NOMO-1 treated with dmso at 0.1 percent for 144 hours (cell line): ENCODE measurements around the gene BICD1.
"Not testable (repeated sequence)": the region's sequence is repeated elsewhere in the genome, so short reads cannot be mapped to it uniquely, and the experiment has no call there.

Source experiments
- DNase-seq: peaks from one replicate; lab custom pipeline; 2025; ENCODE audit not compliant: unreplicated experiment; lab: John Stamatoyannopoulos, UW

BICD1 gene

DNA sequence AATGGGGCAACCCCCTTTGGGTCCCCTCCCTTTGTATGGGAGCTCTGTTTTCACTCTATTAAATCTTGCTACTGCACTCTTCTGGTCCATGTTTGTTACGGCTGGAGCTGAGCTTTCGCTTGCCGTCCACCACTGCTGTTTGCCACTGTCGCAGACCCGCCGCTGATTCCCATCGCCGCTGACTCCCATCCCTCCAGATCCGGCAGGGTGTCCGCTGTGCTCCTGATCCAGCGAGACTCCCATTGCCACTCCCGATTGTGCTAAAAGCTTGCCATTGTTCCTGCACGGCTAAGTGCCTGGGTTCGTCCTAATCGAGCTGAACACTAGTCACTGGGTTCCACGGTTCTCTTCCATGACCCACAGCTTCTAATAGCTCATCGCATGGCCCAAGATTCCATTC is 168.9 kb downstream of the BICD1 start:
- not testable (repeated sequence) for DNase-seq

GRCh38 chr12:32277774-32278173 is 171.1 kb downstream of the BICD1 start:
- no peak for DNase-seq

DNA sequence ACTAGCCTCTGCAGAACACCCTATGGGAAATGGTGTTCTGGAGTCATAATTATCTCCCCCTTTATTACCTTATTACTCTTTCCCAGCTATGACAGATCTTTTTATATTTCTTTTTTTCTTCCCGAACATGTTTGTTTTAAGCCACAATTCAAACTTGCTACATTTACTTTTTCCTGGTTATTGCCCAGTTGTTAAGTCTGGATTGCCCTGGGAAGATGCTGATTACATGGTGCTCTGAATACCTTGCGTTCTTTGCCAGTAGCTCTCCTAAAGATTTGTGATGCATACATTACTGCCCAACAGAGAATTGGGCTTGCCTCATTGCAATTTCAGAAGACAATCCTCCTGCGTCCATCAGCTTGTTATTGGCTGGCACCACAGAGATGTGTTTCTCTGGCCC is 174.5 kb downstream of the BICD1 start:
- DNase-seq = no peak

- DNase-seq = no peak
These were observed 177.9 kb downstream of the BICD1 start for GRCh38 chr12:32284561-32284960.

DNA sequence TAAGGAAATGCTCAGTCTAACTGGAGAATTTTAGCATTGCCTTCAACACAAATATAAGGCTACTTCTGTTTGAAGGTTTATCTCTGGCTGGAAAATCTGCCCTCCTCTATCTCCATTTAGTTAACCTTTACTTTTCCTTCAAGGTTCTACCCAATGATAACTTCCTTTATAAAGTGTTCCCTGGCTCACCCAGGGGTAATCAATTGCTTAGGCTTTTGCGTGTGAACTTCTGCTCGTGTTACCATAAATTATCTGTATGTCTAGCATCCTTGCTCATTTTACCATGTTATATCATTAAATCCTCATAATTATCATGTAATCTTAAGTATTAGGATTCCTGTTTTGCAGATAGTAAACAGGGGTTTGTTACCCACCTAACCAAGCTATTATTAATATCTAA is 178.4 kb downstream of the BICD1 start:
- DNase-seq = no peak

DNA sequence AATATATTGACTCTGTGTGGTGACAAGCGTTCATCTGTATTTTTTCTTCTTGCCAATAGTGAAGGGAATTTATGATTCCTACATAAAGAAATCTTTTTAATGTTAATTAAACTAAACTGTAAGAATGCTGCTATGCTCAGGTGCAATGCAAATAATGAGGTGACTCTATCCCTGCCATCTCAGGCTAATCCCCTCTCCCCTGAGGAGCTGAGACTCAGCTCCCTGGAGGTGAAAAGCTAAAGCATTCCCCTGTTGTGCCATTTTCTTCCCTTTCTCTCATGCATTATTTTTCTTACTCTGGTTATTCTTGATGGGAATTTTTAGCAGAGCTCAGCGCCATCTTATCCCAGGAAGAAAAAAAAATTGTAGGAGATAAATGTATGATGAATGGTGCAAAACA is 178.8 kb downstream of the BICD1 start:
- no peak for DNase-seq

DNA sequence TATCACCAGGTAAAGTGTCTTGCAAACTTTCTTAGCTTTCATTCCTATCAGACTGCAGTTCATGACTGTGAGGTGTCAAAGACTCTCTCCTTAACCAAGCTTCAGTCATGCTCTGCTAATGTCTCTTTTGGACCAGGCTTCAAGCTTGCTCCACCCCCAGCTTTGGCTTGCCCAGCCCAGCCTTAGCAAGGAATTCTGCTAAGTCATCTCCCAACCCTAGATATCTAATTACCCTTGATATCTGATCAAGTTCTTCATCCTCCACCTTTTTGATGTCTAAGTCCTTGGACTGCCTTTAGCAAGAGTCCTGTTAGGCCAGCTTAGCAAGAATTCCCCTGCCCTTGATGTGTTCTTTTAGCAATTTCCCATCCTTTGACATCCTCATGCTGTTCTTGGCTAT is 183.8 kb downstream of the BICD1 start:
- DNase-seq = no peak

GRCh38 chr12:32292151-32292550 is 185.5 kb downstream of the BICD1 start:
- no peak for DNase-seq

DNA sequence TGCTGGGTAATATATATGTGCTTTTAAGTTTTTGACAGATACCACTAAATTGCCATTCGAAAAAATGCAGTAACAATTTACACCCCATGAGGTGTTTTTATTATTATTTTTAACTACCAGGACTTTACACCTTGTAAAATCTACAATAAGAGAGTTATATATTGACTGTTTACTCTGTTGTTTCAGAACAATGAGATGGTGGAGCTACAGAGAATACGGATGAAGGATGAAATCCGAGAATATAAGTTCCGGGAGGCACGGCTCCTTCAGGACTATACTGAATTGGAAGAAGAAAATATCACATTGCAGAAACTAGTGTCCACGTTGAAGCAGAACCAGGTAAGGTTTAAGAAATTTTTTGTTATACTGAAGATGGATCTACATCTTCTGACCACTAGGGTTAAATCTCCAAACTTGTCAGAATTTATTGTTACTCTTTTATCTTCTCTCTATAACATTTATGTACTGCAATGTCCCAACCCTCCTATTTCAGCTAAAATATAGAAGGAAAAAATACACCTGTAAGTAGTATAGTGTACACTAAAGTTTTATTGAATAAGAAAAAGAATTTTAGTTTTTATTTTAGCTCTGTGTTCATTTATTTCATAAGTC is 187.3 kb downstream of the BICD1 start:
- no peak for DNase-seq

GRCh38 chr12:32296567-32296966 is 189.9 kb downstream of the BICD1 start:
- DNase-seq = no peak

DNA sequence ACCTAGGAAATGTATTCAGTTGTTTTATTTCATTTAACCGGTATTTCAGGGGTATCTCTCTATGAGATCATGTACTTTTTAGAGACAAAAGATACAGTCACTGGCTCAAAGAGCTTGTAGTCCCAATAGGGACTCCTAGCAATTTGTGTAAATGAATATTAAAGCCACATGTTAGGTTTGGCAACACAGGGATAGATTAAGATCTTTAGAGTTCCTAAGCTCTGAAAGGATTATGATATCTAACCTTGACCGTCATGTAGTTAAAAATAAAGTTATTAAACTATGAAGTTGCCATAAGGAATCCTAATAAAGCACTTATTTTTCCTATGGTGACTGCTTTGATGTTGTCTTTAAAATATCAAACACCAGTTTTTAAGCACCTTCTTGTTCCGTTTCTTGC is 192.3 kb downstream of the BICD1 start:
- no peak for DNase-seq

DNA sequence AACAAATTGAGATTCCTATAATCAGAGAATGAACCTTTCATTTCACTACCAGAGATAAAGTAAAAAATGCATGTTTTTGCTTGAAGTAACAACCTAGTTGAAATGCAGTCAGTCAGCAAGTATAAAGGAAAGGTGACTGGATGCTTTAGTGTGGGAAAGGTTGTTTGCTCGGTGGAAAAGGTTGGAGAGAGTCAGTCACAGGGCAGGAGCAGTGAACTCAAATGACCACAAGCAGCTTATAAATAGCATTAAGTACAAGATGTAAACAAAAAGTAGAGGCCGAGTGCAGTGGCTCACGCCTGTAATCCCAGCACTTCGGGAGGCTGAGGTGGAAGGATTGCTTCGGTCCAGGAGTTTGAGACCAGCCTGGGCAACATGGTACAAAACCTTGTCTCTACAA is 194.6 kb downstream of the BICD1 start:
- DNase-seq = no peak

DNA sequence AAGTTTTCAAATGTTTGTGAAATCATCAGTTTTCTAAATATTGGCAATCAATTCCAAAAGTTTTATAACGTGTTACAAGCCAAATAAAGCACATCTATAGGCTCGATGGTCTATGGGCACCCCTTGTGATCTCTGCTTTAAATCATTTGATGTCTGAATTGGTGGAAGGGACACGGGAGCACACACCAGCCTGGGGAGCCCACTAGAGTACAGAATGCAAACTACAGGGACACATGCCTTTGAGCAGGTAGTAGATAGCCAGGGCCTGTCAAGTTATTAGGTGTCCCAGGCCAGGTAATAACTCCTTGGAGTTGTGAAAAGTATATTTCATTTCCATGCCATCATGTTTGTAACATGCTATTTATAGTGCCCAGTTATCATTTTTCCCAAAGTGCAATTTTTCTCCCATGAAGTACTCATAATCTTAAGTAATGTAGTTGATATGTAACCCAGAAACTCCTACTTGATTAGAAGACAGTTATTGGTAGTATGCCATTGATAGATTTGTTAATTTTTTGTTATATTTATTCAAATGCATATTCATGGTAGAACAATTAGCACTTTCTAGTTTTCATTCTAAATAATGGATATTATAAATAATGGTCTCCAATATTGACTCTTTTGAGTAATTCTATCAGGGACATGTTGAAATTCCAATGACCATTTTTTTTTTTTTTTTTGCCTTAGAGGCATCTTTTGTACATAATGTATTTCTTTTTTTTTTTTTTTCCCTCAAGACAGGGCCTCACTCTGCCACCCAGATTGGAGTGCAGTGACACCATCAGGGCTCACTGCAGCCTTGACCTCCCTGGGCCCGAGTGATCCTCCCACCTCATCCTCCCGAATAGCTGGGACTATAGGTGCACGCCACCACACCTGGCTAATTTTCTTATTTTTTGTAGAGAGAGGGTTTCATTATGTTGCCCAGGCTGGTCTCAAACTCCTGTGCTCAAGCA is 195.8 kb downstream of the BICD1 start:
- DNase-seq = no peak

GRCh38 chr12:32303174-32303549 is 196.5 kb downstream of the BICD1 start:
- no peak for DNase-seq

DNA sequence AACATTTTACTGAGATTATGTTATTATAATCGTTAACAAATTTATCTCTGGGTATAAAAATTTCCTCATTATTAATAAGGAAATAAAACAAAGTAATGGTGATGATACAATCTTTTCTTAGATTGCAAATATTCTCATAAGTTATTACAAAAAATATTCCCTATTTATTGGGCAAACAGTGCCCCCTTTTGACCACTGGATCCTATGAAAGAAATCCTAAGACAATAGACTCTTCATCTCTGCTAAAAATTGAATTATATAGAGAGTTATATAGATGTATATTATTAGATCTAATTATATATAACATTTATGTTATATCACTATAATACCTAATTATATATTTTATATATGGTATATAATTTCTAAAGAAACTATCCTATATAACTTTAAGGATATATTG is 198.5 kb downstream of the BICD1 start:
- DNase-seq = no peak

GRCh38 chr12:32307326-32307725 is 200.7 kb downstream of the BICD1 start:
- no peak for DNase-seq

DNA sequence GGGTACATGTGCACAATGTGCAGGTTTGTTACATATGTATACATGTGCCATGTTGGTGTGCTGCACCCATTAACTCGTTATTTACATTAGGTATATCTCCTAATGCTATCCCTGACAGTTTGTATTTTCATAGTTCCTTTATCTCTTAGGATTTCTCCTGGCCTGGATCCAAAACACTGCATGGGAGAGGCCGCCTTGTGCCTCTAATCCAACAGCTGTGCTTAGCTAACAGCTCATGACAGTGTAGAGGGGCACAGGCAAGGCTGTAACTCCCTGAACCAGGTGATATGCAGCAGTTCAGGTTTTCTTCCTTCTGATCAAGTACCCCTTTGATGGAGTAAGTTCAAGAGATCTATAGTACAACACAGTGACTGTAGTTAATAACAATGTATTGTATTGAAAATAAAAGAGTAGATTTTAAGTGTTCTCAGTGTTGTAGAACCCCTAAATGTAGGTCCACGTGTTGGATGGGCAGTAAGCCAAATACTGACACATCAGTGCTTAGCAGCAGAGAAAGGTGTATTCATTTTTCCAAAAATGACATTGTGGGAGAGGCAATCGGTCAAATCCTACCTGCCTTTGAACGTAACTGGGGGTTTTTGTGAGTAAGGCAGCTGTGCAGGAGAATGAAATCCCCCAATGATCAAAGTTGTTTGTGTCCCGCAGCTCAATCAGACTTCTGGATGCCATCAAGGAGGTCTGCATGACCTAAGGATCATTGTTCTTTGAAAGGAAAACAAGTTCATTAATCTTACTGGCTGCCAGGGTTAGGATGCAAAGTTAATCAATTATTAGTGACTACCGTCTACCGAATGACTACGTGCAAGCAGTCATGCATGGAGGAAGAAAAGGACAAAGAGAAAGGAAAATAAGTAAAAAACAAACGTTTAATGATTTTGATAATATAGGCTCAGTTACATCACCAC is 203.4 kb downstream of the BICD1 start:
- DNase-seq = no peak

- peak; percentile 14 for DNase-seq
These were observed 205.5 kb downstream of the BICD1 start for GRCh38 chr12:32312049-32312670.

- no peak for DNase-seq
These were observed 215.7 kb downstream of the BICD1 start for GRCh38 chr12:32322354-32322753.

DNA sequence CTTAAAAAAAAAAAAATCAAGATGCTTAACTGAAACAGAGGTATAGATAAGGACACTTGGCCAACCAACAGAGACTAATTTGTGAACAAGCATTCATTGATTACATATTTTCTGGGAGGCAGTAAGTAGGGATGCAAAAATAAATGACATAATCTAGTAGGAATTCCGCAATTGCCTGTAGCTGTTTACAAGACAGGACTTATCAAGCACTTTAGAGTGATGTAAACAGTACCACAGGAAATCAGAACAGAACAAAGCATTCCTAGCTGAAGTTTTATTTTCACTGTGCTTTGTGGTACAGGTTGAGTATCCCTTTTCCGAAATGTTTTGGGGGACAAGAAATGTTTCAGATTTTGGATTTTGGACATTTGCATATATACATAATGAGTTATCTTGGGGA is 224.5 kb downstream of the BICD1 start:
- DNase-seq = no peak

DNA sequence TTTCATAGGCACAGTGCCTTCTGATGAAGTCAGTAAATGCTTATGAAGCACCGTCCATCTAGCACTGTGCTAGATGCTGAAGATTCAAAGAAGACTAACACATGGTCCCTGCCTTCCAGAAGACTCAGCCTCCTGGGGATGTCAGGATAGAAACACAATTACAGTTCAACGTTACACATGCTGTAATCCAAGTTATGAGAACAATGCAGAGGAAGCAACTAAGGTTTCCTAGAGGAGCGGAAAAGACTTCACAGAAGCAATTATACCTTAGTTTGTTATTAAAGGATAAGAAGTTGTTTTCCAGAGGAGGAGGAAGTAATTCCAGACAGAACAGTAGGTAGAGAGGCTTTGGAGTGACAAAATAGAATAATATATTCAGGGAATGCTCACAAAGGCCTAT is 225.8 kb downstream of the BICD1 start:
- no peak for DNase-seq
